RPMI8226 (cell line): ENCODE results near the gene SYT3.
A peak's percentile ranks its signal among the peaks of the same experiment; 100 is the strongest.

Source experiments
- DNase-seq: peaks from one replicate; pipeline ENCODE4 v3.0.0-alpha.2; 2015

The SYT3 gene

GRCh38 chr19:50661766-50662650 lies 22.3 kb upstream of the SYT3 start:
- no peak for DNase-seq

- no peak for DNase-seq
Observed at GRCh38 chr19:50661023-50661422, 21.3 kb upstream of the SYT3 start.

- DNase-seq: no peak
Observed at GRCh38 chr19:50660088-50660366, 20.3 kb upstream of the SYT3 start.

GRCh38 chr19:50659318-50660087 lies 19.8 kb upstream of the SYT3 start:
- DNase-seq: no peak

GRCh38 chr19:50658441-50659317 lies 19.0 kb upstream of the SYT3 start:
- peak; percentile 31 for DNase-seq

GRCh38 chr19:50657712-50658440 lies 18.2 kb upstream of the SYT3 start:
- peak; percentile 84 for DNase-seq

- DNase-seq: no peak
Observed at GRCh38 chr19:50657222-50657669, 17.6 kb upstream of the SYT3 start.

GRCh38 chr19:50654882-50655281 lies 15.2 kb upstream of the SYT3 start:
- DNase-seq: no peak

- no peak for DNase-seq
Observed at GRCh38 chr19:50652722-50653121, 13.0 kb upstream of the SYT3 start.

GRCh38 chr19:50651174-50651573 lies 11.5 kb upstream of the SYT3 start:
- no peak for DNase-seq

GRCh38 chr19:50649433-50650391 lies 10.0 kb upstream of the SYT3 start, which contains the start of gene C19orf81:
Gene C19orf81, plus strand, starts transcription at chr19:50649445. Its CDS starts 0 bp downstream, at chr19:50649445.
- no peak for DNase-seq

GRCh38 chr19:50648659-50649058 lies 9.0 kb upstream of the SYT3 start:
- DNase-seq: no peak

GRCh38 chr19:50647879-50648615 lies 8.4 kb upstream of the SYT3 start:
- DNase-seq: peak; percentile 38

GRCh38 chr19:50646074-50646807 lies 6.6 kb upstream of the SYT3 start:
- DNase-seq: no peak

- no peak for DNase-seq
Observed at GRCh38 chr19:50645107-50645506, 5.4 kb upstream of the SYT3 start.

- no peak for DNase-seq
Observed at GRCh38 chr19:50644315-50644915, 4.7 kb upstream of the SYT3 start.

GRCh38 chr19:50640368-50640767 lies 687 bp upstream of the SYT3 start:
- DNase-seq: no peak

GRCh38 chr19:50638600-50638999 lies 1.1 kb downstream of the SYT3 start:
- no peak for DNase-seq
